NT2/D1 (cell line): Measurements from ENCODE around the gene RAP1GAP2.

Experiments used
- SUZ12 ChIP-seq: IDR thresholded peaks from 2 replicates; pipeline ENCODE4 v1.6.1; 2011; ENCODE audit not compliant: insufficient read length, insufficient read depth; ENCODE audit errors: extremely low read depth
- YY1 ChIP-seq: IDR thresholded peaks from 2 replicates; pipeline ENCODE4 v1.6.1; 2011; ENCODE audit not compliant: insufficient read length, insufficient read depth

DNA sequence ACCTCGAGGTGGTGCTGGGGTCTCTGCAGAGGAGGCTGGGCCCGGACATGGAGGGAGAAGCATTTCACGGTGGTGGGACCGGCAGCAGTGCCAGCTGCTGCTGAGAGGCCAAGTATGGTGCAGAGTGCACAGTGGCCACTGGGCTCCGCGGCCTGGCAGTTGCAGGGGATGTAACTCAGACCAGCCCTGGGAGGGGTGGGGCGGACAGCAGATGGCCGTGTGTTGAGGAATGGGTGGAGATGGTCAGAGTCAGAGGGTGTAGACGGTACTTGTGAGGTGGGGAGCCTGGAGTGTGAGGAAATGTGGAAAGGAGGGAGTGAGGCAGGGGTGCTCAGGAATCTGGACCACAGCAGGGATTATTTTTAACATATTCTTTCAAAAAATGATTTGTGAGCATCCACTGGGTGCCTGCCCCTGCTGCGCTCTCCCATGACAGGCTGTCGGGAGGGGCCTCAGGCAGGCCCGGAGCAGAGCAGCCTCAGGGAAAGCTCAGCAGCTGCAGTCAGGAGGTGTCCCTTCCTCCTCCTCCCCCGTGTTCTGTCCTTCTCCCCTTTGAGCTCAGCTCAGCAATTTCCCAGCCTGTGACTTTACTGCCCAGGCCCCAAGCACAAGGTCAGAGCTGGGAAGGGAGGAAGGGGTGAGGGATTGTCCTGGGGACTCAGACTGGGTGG lies 113.1 kb downstream of the RAP1GAP2 start:
- TF ChIP-seq YY1 (no peak), SUZ12 (no peak)
